HAP-1 (cell line): ENCODE measurements around the gene SELENOO.

Experiments used
- DNase-seq, 2 experiments: peaks; one replicate each; pipeline ENCODE4 v3.0.0-alpha.2; 2016 to 2020; ENCODE audit warnings: low spot score in 2 of 2
- H3K27me3 ChIP-seq: fragments of 250-450 bp; sonication (Bioruptor Pico); 2 replicates; pipeline ENCODE4 v1.5.1; 2020; ENCODE audit warnings: low read depth, mild to moderate bottlenecking, moderate library complexity
- H3K36me3 ChIP-seq: fragments of 250-450 bp; sonication (Bioruptor Pico); replicated peaks from 2 replicates; pipeline ENCODE4 v1.5.1; 2020; ENCODE audit warnings: mild to moderate bottlenecking
- H3K4me1 ChIP-seq: fragments of 250-450 bp; sonication (Bioruptor Pico); 2 replicates; pipeline ENCODE4 v1.5.1; 2020; ENCODE audit warnings: mild to moderate bottlenecking
- H3K4me3 ChIP-seq: fragments of 250-450 bp; sonication (Bioruptor Pico); 2 replicates; pipeline ENCODE4 v1.5.1; 2020; ENCODE audit warnings: mild to moderate bottlenecking, moderate library complexity
- H3K9me3 ChIP-seq: fragments of 250-450 bp; sonication (Bioruptor Pico); 2 replicates; pipeline ENCODE4 v1.5.1; 2020; ENCODE audit warnings: mild to moderate bottlenecking, moderate library complexity
- in situ Hi-C: fragments of 300-500 bp; cut with MboI; formaldehyde crosslinking; loops from 3 replicates; pipeline ENCODE4 v1.14.3; 2020; ENCODE audit warnings: low sequenced_read_pairs, inconsistent platforms, mixed read lengths

Gene SELENOO

GRCh38 chr22:50176850-50177536 is 23.8 kb upstream of the SELENOO start:
- no peak for DNase-seq
- in situ Hi-C loops = no loop called here
- no peaks in the 10 kb centered on the region for H3K27me3 ChIP-seq
- no peak overlapping the region for H3K4me3 ChIP-seq
- no peaks in the 10 kb centered on the region for H3K9me3 ChIP-seq
- H3K36me3 ChIP-seq = no peaks in the 10 kb centered on the region; the same call in 1 of the 2 replicates
- H3K4me1 ChIP-seq = no peaks in the 10 kb centered on the region

- Histone ChIP-seq H3K4me1 (no peaks in the 10 kb centered on the region), H3K9me3 (no peaks in the 10 kb centered on the region), H3K27me3 (no peaks in the 10 kb centered on the region), H3K36me3 (no peaks in the 10 kb centered on the region; the same call in 1 of the 2 replicates), H3K4me3 (no peak overlapping the region)
- in situ Hi-C loops = no loop called here
- no peak for DNase-seq
These were observed 23.0 kb upstream of the SELENOO start for GRCh38 chr22:50177537-50178470.

GRCh38 chr22:50178471-50178864 is 22.3 kb upstream of the SELENOO start:
- H3K27me3 ChIP-seq = no peaks in the 10 kb centered on the region
- DNase-seq = no peak
- H3K4me3 ChIP-seq = no peak overlapping the region
- H3K9me3 ChIP-seq = no peaks in the 10 kb centered on the region
- no peaks in the 10 kb centered on the region for H3K4me1 ChIP-seq
- H3K36me3 ChIP-seq = no peaks in the 10 kb centered on the region; the same call in 1 of the 2 replicates
- in situ Hi-C loops = no loop called here

GRCh38 chr22:50178871-50179869 is 21.6 kb upstream of the SELENOO start:
- Histone ChIP-seq H3K4me3 (no peak overlapping the region), H3K27me3 (no peaks in the 10 kb centered on the region), H3K4me1 (no peaks in the 10 kb centered on the region), H3K36me3 (no peaks in the 10 kb centered on the region; the same call in 1 of the 2 replicates), H3K9me3 (no peaks in the 10 kb centered on the region)
- in situ Hi-C loops = no loop called here
- DNase-seq = no peak

- Histone ChIP-seq H3K27me3 (no peaks in the 10 kb centered on the region), H3K9me3 (no peaks in the 10 kb centered on the region), H3K4me3 (no peak overlapping the region), H3K36me3 (no peaks in the 10 kb centered on the region; the same call in 1 of the 2 replicates), H3K4me1 (no peaks in the 10 kb centered on the region)
- no peak for DNase-seq
- in situ Hi-C loops = no loop called here
These were observed 20.7 kb upstream of the SELENOO start for GRCh38 chr22:50179937-50180726.

GRCh38 chr22:50180727-50181521 is 19.9 kb upstream of the SELENOO start:
- no peaks in the 10 kb centered on the region for H3K9me3 ChIP-seq
- no peaks in the 10 kb centered on the region for H3K27me3 ChIP-seq
- no peak for DNase-seq
- H3K36me3 ChIP-seq = no peaks in the 10 kb centered on the region; the same call in 1 of the 2 replicates
- 0 out of 2 replicates have a peak, but pooled peaks cover 2% of the 10 kb centered on the region for H3K4me1 ChIP-seq
- in situ Hi-C loops = no loop called here
- no peak overlapping the region for H3K4me3 ChIP-seq

GRCh38 chr22:50182176-50183081 is 18.4 kb upstream of the SELENOO start:
- in situ Hi-C loops = no loop called here
- Histone ChIP-seq H3K4me3 (no peak overlapping the region), H3K4me1 (peaks cover 5% of the 10 kb centered on the region; the same call in 1 of the 2 replicates), H3K27me3 (no peaks in the 10 kb centered on the region), H3K9me3 (no peaks in the 10 kb centered on the region), H3K36me3 (no peaks in the 10 kb centered on the region; the same call in 1 of the 2 replicates)
- no peak for DNase-seq

- H3K9me3 ChIP-seq = no peaks in the 10 kb centered on the region
- no peak for DNase-seq
- no peak overlapping the region for H3K4me3 ChIP-seq
- peaks cover 5% of the 10 kb centered on the region; the same call in 1 of the 2 replicates for H3K4me1 ChIP-seq
- H3K36me3 ChIP-seq = peaks cover 3% of the 10 kb centered on the region
- no peaks in the 10 kb centered on the region for H3K27me3 ChIP-seq
- in situ Hi-C loops = no loop called here
These were observed 17.5 kb upstream of the SELENOO start for GRCh38 chr22:50183141-50183971.

- DNase-seq = no peak
- Histone ChIP-seq H3K4me1 (peaks cover 6% of the 10 kb centered on the region; the same call in 1 of the 2 replicates), H3K36me3 (peaks cover 12% of the 10 kb centered on the region), H3K27me3 (no peaks in the 10 kb centered on the region), H3K4me3 (no peak overlapping the region), H3K9me3 (no peaks in the 10 kb centered on the region)
- in situ Hi-C loops = no loop called here
These were observed 16.6 kb upstream of the SELENOO start for GRCh38 chr22:50184004-50184901.

GRCh38 chr22:50184902-50185374 is 15.9 kb upstream of the SELENOO start:
- Histone ChIP-seq H3K4me1 (peaks cover 11% of the 10 kb centered on the region), H3K9me3 (no peaks in the 10 kb centered on the region), H3K27me3 (no peaks in the 10 kb centered on the region), H3K4me3 (peak overlapping the region; percentile 21; the same call in 1 of the 2 replicates), H3K36me3 (peaks cover 13% of the 10 kb centered on the region)
- DNase-seq = no peak
- in situ Hi-C loops = no loop called here
